Thyroid gland (tissue), 4 donors: Measurements from ENCODE around the gene DNAH1.

Source experiments
- CTCF ChIP-seq, 6 experiments: fragments of 200-600 bp in 3 of 6; fragments of 450-650 bp in 3 of 6; sonication (generic) in 3 of 6; IDR thresholded peaks; one replicate each; pipeline ENCODE4 v1.5.1; 2016 to 2019; ENCODE audit warnings: antibody characterized with exemption in 6 of 6, mild to moderate bottlenecking in 2 of 6, inconsistent platforms in 1 of 6, moderate library complexity in 1 of 6
- POLR2A ChIP-seq, 2 donors: fragments of 450-650 bp; IDR thresholded peaks; one replicate each; pipeline ENCODE4 v1.6.1; 2017; ENCODE audit warnings: antibody characterized with exemption in 2 of 2, mild to moderate bottlenecking in 2 of 2, moderate library complexity in 1 of 2

GRCh38 chr3:52393959-52394670 is 78.0 kb downstream of the DNAH1 start:
- no peak for TF ChIP-seq CTCF (IDR thresholded peaks at IDR 0.05)
- TF ChIP-seq POLR2A (IDR thresholded peaks at IDR 0.05), result no peak
